Activated naive CD4-positive, alpha-beta T cell treated with anti-CD3 and anti-CD28 coated beads for 36 hours (primary cell): ENCODE results near the gene ADAMTS12. TPM values are rescaled to one million over a fixed set of nuclear protein-coding genes. Genes with fewer than 3 reads are reported as not detected.
"Not testable (repeated sequence)": the region's sequence is repeated elsewhere in the genome, so short reads cannot be mapped to it uniquely, and the experiment has no call there.

Experiments used
- CTCF ChIA-PET: fragments of 350-600 bp; sonication (Branson Sonifier 250); formaldehyde crosslinking; loops from one replicate; lab custom pipeline; 2021; ENCODE audit warnings: antibody characterized with exemption; lab: Charles Lee
- DNase-seq: peaks from one replicate; pipeline ENCODE4 v3.0.0-alpha.2; 2020
- H3K27ac Mint-ChIP-seq: one replicate; pipeline ENCODE4 v1.8.0; 2021; ENCODE audit warnings: mild to moderate bottlenecking, mixed read lengths
- H3K27me3 Mint-ChIP-seq: one replicate; pipeline ENCODE4 v1.8.0; 2021; ENCODE audit warnings: low read depth, mixed read lengths
- H3K36me3 Mint-ChIP-seq: one replicate; pipeline ENCODE4 v1.8.0; 2021; ENCODE audit warnings: low read depth, mixed read lengths
- H3K4me1 Mint-ChIP-seq: one replicate; pipeline ENCODE4 v1.8.0; 2021; ENCODE audit warnings: low read depth, mixed read lengths
- H3K4me3 Mint-ChIP-seq: one replicate; pipeline ENCODE4 v1.8.0; 2021; ENCODE audit warnings: mild to moderate bottlenecking, moderate library complexity, mixed read lengths
- H3K9me3 Mint-ChIP-seq: one replicate; pipeline ENCODE4 v1.8.0; 2021; ENCODE audit warnings: mixed read lengths
- intact Hi-C: fragments of 100-400 bp; cut with micrococcal nuclease; formaldehyde crosslinking; loops from one replicate; pipeline ENCODE4 v1.15.1; 2023
- total RNA-seq, 2 experiments: library from RNA; stranded (reverse); gene quantifications; one replicate each; pipeline ENCODE4 v1.2.3, GENCODE V29; 2021

ADAMTS12 gene
- total RNA-seq, 2 experiments from 2014 or later, result not detected

- Mint-ChIP-seq H3K4me3 (no peak overlapping the region), H3K9me3 (no peaks in the 10 kb centered on the region), H3K36me3 (no peaks in the 10 kb centered on the region), H3K27ac (no peak overlapping the region), H3K4me1 (peaks cover 8% of the 10 kb centered on the region), H3K27me3 (peaks cover 35% of the 10 kb centered on the region)
- no peak for DNase-seq
- intact Hi-C loops, result loop anchor here (1.0 to 5.0 kb wide), 5 partner anchors 83 to 498 kb away; partner anchors contain the start of gene TARS1
- CTCF ChIA-PET, result interaction anchor here (0.7 to 3.3 kb wide), 16 partner anchors 11 to 507 kb away, joined by 3 to 21 read pairs (median 3); partner anchors contain the start of gene ADAMTS12
Measured at GRCh38 chr5:33934176-33934575, 42.4 kb upstream of the ADAMTS12 start.

GRCh38 chr5:33933723-33934169, 42.0 kb upstream of the ADAMTS12 start:
- CTCF ChIA-PET, result interaction anchor here (0.7 to 3.3 kb wide), 11 partner anchors 24 to 506 kb away, joined by 3 to 21 read pairs (median 3); partner anchors contain the start of gene ADAMTS12
- H3K27me3 Mint-ChIP-seq, result peaks cover 33% of the 10 kb centered on the region
- intact Hi-C loops, result loop anchor here (1.0 to 5.0 kb wide), 5 partner anchors 83 to 497 kb away; partner anchors contain the start of gene TARS1

GRCh38 chr5:33931136-33931535, 39.3 kb upstream of the ADAMTS12 start:
- CTCF ChIA-PET, result interaction anchor here (0.7 kb wide), 1 partner anchor 342 kb away, joined by 3 read pairs; no protein-coding TSS in a partner anchor
- intact Hi-C loops, result loop anchor here (5.0 kb wide), 1 partner anchor 89 kb away; no protein-coding TSS in a partner anchor
- Mint-ChIP-seq H3K27ac (no peak overlapping the region), H3K4me1 (no peaks in the 10 kb centered on the region), H3K4me3 (no peak overlapping the region), H3K27me3 (peaks cover 10% of the 10 kb centered on the region), H3K36me3 (no peaks in the 10 kb centered on the region), H3K9me3 (no peaks in the 10 kb centered on the region)
- no peak for DNase-seq

More at GRCh38 chr5:33933723-33934169, 42.0 kb upstream of the ADAMTS12 start:
- no peak overlapping the region for H3K27ac Mint-ChIP-seq
- H3K4me3 Mint-ChIP-seq, result no peak overlapping the region
- H3K36me3 Mint-ChIP-seq, result no peaks in the 10 kb centered on the region
- no peaks in the 10 kb centered on the region for H3K9me3 Mint-ChIP-seq
- peaks cover 7% of the 10 kb centered on the region for H3K4me1 Mint-ChIP-seq
- no peak for DNase-seq

- no peaks in the 10 kb centered on the region for H3K4me1 Mint-ChIP-seq
- no peak overlapping the region for H3K27ac Mint-ChIP-seq
- no peaks in the 10 kb centered on the region for H3K27me3 Mint-ChIP-seq
- intact Hi-C loops, result loop anchor here (5.0 kb wide), 1 partner anchor 88 kb away; no protein-coding TSS in a partner anchor
- H3K9me3 Mint-ChIP-seq, result no peaks in the 10 kb centered on the region
- H3K36me3 Mint-ChIP-seq, result no peaks in the 10 kb centered on the region
- no peak for DNase-seq
- CTCF ChIA-PET, result interaction anchor here (1.1 kb wide), 1 partner anchor 341 kb away, joined by 3 read pairs; no protein-coding TSS in a partner anchor
- H3K4me3 Mint-ChIP-seq, result no peak overlapping the region
Measured at GRCh38 chr5:33929925-33930690, 38.3 kb upstream of the ADAMTS12 start.

- H3K4me1 Mint-ChIP-seq, result no peaks in the 10 kb centered on the region
- CTCF ChIA-PET, result no interaction called here
- no peak overlapping the region for H3K4me3 Mint-ChIP-seq
- DNase-seq, result no peak
- no peak overlapping the region for H3K27ac Mint-ChIP-seq
- no peaks in the 10 kb centered on the region for H3K36me3 Mint-ChIP-seq
- H3K27me3 Mint-ChIP-seq, result peaks cover 1% of the 10 kb centered on the region
- H3K9me3 Mint-ChIP-seq, result no peaks in the 10 kb centered on the region
- intact Hi-C loops, result no loop called here
Measured at GRCh38 chr5:33928283-33928682, 36.5 kb upstream of the ADAMTS12 start.

GRCh38 chr5:33927685-33928084, 35.9 kb upstream of the ADAMTS12 start:
- H3K4me1 Mint-ChIP-seq, result no peaks in the 10 kb centered on the region
- CTCF ChIA-PET, result no interaction called here
- H3K4me3 Mint-ChIP-seq, result no peak overlapping the region
- H3K36me3 Mint-ChIP-seq, result no peaks in the 10 kb centered on the region
- H3K27ac Mint-ChIP-seq, result no peak overlapping the region
- H3K9me3 Mint-ChIP-seq, result no peaks in the 10 kb centered on the region
- intact Hi-C loops, result no loop called here
- peaks cover 2% of the 10 kb centered on the region for H3K27me3 Mint-ChIP-seq
- no peak for DNase-seq

- Mint-ChIP-seq H3K27me3 (peaks cover 16% of the 10 kb centered on the region), H3K9me3 (no peaks in the 10 kb centered on the region), H3K36me3 (no peaks in the 10 kb centered on the region), H3K4me3 (no peak overlapping the region), H3K27ac (no peak overlapping the region), H3K4me1 (no peaks in the 10 kb centered on the region)
- no peak for DNase-seq
- intact Hi-C loops, result no loop called here
- CTCF ChIA-PET, result no interaction called here
Measured at GRCh38 chr5:33925278-33925677, 33.5 kb upstream of the ADAMTS12 start.

- peaks cover 22% of the 10 kb centered on the region for H3K27me3 Mint-ChIP-seq
- H3K4me1 Mint-ChIP-seq, result no peaks in the 10 kb centered on the region
- H3K9me3 Mint-ChIP-seq, result peaks cover 26% of the 10 kb centered on the region
- CTCF ChIA-PET, result no interaction called here
- H3K4me3 Mint-ChIP-seq, result no peak overlapping the region
- no peak for DNase-seq
- intact Hi-C loops, result no loop called here
- no peaks in the 10 kb centered on the region for H3K36me3 Mint-ChIP-seq
- no peak overlapping the region for H3K27ac Mint-ChIP-seq
Measured at GRCh38 chr5:33921002-33921401, 29.2 kb upstream of the ADAMTS12 start.

GRCh38 chr5:33914844-33915243, 23.1 kb upstream of the ADAMTS12 start:
- intact Hi-C loops, DNase-seq, CTCF ChIA-PET, H3K27ac Mint-ChIP-seq, H3K4me1 Mint-ChIP-seq, H3K4me3 Mint-ChIP-seq, H3K36me3 Mint-ChIP-seq: not testable (repeated sequence)
- H3K27me3 Mint-ChIP-seq, result peaks cover 10% of the 10 kb centered on the region
- H3K9me3 Mint-ChIP-seq, result peaks cover 31% of the 10 kb centered on the region

GRCh38 chr5:33906248-33906647, 14.5 kb upstream of the ADAMTS12 start:
- Mint-ChIP-seq H3K9me3 (peaks cover 30% of the 10 kb centered on the region), H3K27me3 (peaks cover 20% of the 10 kb centered on the region)
- H3K36me3 Mint-ChIP-seq, H3K27ac Mint-ChIP-seq, intact Hi-C loops, H3K4me3 Mint-ChIP-seq, DNase-seq, CTCF ChIA-PET, H3K4me1 Mint-ChIP-seq: not testable (repeated sequence)

- intact Hi-C loops, result no loop called here
- no peaks in the 10 kb centered on the region for H3K4me1 Mint-ChIP-seq
- CTCF ChIA-PET, result no interaction called here
- no peaks in the 10 kb centered on the region for H3K36me3 Mint-ChIP-seq
- DNase-seq, result no peak
- H3K4me3 Mint-ChIP-seq, result no peak overlapping the region
- no peak overlapping the region for H3K27ac Mint-ChIP-seq
- peaks cover 30% of the 10 kb centered on the region for H3K9me3 Mint-ChIP-seq
- peaks cover 17% of the 10 kb centered on the region for H3K27me3 Mint-ChIP-seq
Measured at GRCh38 chr5:33905381-33905780, 13.6 kb upstream of the ADAMTS12 start.

- no peak for DNase-seq
- intact Hi-C loops, result no loop called here
- Mint-ChIP-seq H3K27ac (no peak overlapping the region), H3K27me3 (peaks cover 9% of the 10 kb centered on the region), H3K9me3 (peaks cover 27% of the 10 kb centered on the region), H3K36me3 (no peaks in the 10 kb centered on the region), H3K4me3 (no peak overlapping the region), H3K4me1 (no peaks in the 10 kb centered on the region)
- CTCF ChIA-PET, result no interaction called here
Measured at GRCh38 chr5:33903118-33903517, 11.3 kb upstream of the ADAMTS12 start.
